SW 1271 (cell line): Measurements from ENCODE around the gene GABBR2.

ENCODE experiments used
- DNase-seq, 2 experiments: peaks; one replicate each; lab custom pipeline; 2025; lab: John Stamatoyannopoulos, UW

GABBR2 gene

DNA sequence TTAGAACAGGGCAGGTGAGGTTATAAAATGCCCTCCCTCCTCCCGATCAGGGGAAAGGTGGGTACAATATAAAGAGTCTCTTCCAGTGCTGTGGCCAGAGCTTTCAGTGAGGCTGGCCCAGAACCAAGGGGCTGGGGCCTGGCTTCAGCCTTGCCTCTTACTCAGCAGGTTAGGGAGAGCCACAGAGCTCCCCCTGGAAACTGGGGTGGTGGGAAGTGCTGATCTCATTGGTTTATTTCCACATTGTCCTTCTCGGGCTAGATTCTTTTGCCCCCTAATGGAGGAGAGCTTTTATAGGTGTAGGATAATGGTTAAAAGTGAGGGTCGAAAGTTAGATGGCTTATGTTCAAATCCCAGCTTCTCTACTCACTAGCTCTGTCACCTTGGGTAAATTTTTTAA is 266.6 kb downstream of the GABBR2 start:
- no peak for DNase-seq

DNA sequence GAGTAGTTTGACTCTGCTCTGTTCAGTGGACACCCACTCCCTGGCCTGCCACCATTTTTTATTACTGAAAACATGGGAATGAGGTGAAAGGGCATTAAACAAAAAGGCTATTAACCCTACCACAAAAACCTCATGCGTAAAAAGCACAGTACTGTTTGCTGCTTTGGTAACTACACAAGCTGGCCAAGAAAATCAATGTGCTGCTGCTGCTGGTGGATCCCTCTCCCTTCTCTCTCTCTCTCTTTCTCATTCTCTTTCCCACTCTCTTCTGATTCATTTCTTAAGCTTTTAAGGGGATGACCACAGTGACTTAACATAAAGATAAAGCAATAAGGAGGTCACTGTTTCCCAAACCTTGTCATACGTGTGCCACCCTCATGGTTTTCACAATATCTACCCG is 270.1 kb downstream of the GABBR2 start:
- no peak for DNase-seq

DNA sequence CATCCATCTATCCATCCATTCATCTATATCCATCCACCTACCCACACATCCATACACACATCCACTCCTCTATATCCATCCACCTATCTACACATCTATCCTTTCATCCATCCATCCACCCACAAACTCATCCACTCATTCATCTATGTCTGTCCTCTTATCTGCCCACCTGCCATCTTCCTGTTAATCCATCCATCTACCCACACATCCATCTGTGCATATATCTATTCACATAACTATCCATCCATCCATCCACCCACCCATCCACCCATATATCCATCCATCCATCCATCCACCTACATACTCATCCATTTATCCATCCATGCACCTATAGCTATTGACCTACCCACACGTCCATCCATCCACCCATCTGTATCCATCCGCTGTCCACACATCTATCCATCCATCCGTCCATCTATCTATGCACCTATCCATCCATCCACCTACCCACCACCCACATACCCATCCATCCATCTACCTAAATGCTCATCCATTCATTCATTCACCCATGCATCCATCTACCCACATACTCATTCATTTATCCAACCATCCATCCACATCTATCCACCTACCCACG is 271.2 kb downstream of the GABBR2 start:
- no peak for DNase-seq

DNA sequence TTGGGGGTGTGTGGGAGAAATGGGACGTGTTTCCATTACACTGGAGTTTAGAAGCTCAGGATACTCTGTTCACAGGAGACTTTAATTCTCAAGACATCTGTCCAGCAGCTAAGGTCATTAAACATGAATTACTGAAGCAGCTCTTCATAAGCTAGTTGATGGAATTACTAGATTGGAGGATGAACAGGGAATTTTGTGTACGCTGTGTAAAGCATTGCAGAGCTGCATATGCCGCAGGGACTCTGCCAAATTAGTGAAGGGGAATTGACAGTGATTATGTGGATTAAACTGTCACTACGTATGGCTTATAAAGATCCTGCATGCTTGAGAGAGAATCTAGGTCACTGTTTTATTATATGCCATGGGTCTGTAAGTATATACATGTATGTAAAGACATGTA is 275.8 kb downstream of the GABBR2 start:
- no peak for DNase-seq

DNA sequence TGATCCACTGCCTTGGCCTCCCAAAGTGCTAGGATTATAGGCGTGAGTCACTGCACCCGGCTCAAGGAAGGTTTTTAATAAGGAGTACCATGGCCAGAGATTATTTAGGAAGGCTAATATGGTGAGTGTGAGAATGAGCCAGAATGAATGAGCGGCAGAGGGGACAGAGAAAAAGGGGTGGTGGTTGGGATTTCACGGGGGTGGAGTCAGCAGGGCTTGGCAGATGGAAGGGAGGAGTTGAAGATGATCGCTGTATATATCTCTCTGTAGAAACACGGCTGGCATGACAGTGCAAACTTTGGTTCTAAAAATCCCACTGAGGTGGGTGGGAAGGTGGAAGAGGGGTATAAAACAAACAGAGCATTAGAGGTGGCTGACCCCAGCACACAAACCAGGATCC is 276.6 kb downstream of the GABBR2 start:
- no peak for DNase-seq

DNA sequence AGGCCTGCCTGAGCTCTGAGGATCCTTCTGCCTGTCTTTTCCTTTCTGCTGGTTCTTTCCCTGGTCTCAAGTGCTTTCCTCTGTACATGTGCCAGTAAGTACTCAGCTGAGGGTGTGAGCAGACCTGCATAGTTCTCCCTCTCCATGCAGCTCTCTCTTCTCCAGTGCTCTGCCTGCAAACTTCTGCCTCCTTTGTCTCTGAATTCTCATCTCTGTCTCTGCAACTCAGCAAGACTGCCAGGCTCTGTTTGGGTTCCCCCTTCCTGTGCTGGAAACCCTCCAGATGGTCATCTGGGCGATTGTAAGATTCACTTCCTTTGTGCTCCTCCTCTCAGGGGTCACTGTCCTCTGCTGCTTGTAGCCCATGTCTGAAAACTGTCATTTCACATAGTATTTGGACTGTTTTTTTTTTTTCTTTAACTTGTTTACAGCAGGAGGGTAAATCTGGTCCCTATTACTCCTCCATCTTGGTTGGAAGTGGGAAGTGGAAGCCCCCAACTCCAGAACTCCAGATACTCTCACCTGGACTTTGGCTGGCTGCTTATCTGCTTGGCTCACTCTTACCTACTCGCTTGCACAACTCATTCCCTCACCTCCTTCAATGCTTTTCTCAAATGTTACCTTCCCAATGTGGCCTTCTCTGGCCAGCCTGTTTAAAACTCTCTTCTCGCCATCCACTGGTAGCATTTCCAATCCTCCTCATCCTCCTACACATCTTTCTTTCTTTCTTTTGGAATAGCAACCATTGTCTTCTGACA is 278.0 kb downstream of the GABBR2 start:
- DNase-seq, result no peak

DNA sequence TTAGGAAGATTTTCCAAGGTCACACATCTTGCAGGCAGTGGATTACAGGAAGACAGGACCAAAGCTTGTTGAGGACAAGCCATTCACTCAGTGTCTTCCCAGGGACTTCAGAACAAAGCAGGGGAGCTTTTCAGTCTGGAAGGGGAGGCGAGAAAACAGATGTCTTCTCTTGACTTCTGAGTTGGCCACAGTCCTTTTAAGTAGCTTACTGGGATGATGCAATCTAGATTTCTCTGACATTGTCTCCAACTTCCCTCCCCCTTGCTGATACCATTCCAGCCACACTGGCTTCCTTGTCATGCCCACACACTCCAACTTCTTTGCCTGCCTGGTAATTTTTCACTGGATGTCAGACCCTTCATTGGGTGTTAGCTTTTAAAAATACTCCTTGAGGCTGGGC is 279.1 kb downstream of the GABBR2 start:
- DNase-seq, result no peak

DNA sequence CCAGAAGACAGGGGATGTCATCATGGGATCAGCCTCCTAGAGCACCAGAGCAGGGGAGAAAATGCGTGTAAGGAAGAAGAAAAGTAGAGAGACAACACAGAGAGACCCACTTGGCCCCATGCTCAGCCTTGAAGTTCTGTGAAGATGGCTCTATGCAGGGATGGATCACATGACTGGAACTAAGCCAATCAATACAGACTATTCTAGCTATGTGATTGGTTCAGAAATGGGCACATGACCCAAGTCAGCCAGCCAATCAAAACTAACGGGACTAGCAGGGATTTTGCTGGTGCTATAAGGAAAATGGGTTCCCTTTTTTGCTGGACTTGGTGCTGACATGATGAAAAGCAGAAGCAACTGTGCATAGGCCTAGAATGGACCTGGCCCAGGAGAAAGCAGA is 280.3 kb downstream of the GABBR2 start:
- DNase-seq, result no peak

DNA sequence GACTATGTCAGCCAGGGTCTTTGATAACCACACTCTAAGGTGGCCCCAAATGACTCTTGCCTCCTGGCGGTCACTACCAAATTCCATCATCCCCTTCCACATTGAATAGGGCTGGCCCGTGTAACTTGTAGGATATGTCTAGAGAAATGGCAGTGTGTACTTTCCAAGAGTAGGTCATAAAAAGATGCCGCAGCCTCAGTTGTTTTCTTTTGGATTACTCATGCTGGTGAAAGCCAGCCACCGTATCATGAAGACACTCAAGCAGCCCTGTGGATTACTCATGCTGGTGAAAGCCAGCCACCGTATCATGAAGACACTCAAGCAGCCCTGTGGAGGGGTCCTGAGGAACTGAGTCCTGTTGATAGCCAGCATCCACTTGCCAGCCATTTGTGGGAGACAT is 281.2 kb downstream of the GABBR2 start:
- DNase-seq, result no peak

DNA sequence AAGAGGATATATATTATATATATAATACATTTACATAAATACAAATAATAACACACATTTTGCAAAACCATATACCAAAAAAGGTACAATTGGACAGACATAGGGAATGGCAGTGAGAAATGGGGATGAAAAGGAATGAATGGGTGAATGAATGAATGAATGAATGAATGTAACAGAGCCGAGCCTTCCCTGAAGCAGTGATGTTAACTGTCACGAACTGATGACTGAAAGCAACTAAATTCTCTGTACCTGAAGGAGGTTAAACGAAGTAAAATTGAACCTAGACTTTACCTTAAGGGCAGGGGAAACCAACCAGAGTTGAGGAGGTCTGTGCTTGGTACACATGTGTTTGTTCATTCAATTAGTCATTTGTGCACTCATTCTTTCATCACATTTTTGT is 283.7 kb downstream of the GABBR2 start:
- no peak for DNase-seq

DNA sequence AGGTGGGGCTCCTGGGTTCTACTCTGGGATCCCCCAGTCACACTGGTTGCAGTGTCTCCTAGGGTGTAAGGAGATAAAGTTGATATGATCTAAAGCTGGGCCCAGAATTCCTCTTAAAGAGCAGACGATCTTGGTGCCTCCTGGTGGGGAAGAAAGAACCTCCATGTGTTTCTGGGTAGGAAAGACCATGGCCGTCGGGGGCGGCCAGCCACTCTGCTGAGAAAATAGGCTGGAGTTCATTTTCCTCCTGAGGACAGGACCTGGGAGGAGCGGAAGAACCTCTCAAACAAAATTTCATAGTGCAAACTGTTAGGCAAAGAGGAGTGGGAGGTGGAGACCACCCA is 289.5 kb downstream of the GABBR2 start:
- no peak for DNase-seq

DNA sequence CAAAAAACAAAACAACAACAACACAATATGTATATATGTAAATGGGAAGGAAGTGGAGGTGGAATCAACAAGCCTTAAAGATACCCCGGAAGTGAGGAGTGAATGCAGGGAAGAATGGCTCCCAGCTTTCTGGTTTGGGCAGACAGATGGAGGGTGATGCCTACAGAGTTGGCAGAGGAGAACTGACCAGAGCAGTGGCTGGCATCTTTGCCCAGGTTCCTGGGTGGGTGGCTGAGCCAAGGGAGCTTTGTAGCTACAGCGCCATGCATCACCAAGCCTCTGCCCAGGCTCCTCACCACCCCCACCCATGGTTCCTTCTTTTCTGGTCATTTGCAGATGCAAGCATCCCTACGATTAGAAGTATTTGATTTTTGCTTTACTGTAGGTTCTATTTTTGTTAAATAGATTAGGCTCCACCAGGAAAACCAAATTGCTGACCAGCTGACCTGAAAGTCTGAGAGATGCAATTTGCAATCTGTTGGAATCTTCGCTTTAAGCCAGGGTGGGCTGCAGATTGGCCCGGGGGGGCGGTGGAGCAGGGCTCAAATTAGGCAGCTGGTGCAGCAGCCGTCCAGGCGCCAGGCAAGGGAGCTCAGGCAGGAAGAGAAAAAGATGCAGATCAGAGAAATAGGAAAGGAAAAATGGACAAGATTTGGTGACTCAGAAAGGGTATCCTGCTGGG is 290.0 kb downstream of the GABBR2 start:
- no peak for DNase-seq

DNA sequence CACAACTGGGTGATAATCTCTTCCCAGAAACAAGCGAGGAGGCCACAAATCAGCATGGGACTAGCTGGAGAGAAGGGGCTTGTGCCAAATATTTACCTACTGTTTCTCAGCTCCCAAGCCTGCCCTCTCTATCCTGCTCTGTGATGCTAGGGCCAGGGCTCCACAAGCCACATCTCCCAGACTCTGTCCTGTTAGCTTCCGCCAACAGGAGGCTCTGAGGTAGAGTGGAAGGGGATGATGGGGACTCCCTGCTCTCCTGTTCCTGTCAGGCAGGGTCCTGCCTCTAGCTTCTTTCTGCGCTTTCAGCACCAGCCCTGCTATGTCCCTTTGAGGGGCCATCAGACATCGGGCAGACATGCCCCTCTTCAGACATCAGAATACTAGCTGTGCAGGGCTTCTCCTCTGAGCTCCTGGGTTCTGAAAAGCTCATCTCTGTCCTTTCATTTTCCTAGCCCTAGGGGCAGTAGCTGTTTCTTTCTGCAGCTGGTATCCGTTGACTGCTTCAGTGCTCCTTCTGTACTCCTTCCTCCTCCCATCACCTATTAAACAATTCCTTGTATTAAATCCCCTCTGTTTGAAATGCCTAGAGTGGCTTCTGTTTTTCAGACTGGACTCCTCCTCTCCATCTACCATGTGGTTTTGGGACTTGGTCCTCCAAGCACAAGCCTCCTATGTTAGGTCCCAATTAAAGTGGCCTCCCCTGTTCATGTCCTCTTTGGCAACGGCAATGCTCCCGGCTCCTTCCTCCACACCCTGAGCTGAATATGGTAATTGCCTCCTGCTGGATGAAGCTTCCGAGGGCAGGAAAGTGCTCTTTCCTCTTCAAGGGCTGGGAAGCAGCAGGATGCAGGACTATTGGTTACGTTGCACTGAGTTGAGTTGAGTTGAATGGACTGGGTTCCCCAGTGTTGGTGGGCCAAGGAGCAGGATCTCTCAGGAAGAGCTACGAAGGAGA is 292.2 kb downstream of the GABBR2 start:
- DNase-seq, result no peak

DNA sequence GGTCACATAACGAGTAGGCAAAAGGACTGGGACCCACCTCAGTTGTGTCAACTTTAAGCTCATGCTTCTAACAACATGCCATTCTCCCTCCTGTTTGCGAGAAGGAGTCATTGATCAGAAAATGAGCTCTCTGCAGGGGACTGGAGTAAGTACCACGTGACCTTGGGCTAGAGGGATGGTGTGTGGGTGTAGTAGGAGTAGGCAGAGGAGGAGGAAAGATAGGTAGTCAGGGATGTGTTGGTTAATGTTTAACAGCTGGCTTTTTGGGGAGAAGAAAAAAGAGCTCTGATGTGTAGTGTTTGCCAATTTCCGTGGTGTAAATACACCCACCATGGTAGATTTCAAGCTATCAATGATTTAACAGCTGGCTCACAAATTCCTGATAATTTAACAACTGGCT is 293.0 kb downstream of the GABBR2 start:
- DNase-seq, result no peak

DNA sequence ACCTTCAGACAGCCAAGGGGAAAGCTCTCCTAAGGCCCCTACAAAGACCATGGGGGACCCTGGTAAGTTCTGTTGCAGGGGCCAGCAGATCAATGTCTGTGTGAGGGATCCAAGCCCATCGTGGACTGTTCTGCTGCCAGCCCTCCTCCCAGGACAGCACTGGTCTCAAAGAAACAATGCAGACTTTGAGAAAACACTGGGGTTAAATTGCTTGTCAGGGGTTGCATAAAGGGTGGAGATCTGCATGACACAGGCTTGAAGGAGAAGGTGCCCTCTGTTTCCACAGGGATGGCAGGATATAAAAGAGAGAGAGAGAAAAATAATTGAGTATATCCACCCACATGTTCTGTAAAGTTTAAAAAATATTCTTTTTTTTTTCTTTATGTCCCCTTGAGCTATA is 295.7 kb downstream of the GABBR2 start:
- DNase-seq, result no peak

DNA sequence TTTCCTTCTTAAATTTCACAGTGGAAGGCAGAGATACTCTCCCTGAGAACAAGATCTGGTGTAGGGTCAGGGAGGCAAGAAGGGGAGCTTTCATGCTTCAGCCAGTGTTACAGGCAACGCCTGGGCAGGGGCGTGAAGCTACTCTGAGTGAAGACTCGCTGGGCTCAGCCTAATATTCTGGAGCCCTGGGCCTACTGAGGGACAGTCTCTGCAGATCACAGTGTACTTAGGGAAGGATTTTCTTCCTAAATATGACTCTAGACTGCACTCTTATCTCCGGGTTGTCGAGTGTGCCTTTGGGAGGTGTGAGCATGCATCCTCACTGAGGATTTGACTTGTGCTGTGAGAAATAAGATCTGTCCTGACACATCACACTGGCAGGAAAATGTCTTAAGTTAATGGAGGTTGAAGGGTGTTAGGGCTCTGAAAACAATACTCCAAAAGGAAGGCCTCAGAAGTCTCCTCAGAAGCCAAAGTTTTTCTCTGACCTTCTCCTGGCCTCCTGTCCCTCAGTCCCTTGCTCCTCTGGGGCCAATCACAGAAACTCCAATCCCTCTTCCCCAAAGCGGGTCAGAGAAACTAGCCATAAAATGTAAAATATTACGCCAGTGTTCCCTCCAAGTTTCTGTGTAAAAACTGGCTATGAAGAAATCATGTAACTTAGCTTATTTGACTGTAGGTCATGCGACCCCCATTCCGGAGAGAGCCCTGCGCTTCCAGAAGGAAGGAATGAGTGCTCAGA is 296.5 kb downstream of the GABBR2 start:
- DNase-seq, result no peak

DNA sequence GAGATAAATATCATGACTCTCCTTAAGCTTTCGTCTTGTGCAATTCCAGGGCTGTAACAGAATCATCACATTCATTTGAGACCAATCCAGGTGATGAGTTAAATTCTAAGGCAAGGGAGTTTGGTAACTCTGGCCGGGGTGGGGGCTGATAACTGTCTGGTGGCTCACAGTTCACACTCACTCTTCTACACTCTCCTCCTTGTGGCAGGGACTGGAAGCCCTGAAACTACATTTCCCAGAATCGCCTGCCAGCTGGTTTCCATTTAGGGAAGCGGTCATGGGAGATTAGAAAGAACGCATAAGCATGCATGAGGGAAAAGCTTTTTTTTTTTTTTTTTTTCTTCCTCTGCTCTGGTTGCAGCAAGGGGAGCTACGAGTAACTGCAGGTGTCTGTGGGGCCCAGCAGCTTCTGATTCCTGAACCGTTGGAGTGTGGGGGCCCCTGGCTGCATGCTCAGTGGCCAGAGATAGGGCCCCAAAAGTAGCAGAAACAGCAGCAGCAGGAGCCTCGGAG is 298.5 kb downstream of the GABBR2 start:
- no peak for DNase-seq

DNA sequence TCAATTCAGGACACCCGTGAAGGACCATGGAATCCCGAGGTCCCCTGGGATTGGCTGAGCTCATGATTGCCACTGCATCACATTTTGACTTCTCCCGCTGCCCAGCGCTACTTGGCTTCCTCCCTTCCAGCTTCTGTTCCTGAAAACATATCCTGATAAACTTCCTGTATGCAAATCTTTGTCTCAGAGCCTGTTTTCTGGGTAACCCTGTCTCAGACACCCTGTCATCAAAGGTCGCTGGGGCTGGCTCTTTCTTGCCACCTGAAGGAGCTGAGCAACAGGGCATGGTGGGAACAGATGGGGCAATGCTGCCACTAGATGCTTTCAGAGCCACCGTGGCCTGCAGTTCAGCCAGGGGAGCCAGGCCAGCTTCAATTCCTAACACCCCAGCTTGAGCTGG is 299.0 kb downstream of the GABBR2 start:
- DNase-seq, result no peak

DNA sequence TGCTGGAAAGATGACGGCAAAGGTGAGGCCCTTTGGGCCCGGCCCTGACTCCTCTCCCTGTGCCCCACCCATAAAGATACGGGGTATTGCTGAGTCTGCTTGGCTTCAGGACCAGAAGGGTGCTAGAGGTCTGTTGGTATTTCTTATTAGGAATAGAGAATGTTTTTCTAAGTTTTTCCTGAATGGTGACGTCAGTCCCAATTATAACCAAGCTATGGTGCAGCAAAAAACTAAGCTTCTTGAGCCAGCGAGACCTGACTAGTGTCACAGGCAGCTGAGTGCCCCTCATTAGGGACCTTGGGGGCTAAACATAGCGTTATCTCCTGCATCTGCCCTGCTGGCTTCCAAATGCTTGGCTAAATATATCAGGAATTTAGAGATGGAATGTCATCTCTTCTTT is 302.3 kb downstream of the GABBR2 start:
- no peak for DNase-seq

DNA sequence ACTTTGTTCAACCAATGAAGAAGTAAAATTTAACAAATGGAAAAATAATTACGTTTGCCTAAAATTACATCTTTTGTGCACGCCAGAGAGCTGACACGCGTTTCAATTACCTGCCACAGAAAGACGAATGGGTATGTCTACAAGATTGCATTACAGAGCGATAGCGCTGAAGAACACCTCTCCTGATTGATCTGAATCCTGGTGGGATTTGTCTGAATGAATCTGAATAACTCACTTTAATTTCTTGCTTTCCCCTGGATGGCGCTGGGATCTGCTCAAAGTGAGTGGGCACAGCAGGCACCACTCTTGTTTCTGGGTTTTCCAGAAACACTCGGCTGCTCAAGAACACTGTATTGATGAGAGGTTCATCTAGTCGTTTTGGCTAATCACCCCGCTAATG is 304.5 kb downstream of the GABBR2 start:
- DNase-seq, result no peak

DNA sequence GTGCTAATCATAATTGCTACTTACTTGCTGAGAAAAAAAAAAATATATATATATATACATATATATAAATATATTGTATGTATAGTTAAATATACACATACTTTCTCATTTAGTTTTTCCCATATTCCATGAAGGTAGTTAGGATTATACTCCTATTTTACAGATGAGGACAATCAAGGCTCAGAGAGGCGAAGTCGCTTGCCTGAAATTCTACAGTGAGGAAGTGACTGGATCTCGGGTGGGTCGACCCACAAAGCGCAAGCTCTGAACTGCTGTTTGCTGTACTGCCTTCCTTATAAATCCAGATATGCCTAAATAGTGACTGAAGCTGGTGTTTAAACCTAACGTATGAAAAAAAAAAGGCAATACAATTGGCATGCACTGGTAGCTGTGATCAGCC is 305.0 kb downstream of the GABBR2 start:
- DNase-seq, result no peak
